NOMO-1 treated with dmso at 0.1 percent for 144 hours (cell line): ENCODE data around the gene PCBP1.
"Not testable (repeated sequence)": the region's sequence is repeated elsewhere in the genome, so short reads cannot be mapped to it uniquely, and the experiment has no call there.

ENCODE experiments used
- DNase-seq: peaks from one replicate; lab custom pipeline; 2025; ENCODE audit not compliant: unreplicated experiment; lab: John Stamatoyannopoulos, UW

Gene PCBP1

DNA sequence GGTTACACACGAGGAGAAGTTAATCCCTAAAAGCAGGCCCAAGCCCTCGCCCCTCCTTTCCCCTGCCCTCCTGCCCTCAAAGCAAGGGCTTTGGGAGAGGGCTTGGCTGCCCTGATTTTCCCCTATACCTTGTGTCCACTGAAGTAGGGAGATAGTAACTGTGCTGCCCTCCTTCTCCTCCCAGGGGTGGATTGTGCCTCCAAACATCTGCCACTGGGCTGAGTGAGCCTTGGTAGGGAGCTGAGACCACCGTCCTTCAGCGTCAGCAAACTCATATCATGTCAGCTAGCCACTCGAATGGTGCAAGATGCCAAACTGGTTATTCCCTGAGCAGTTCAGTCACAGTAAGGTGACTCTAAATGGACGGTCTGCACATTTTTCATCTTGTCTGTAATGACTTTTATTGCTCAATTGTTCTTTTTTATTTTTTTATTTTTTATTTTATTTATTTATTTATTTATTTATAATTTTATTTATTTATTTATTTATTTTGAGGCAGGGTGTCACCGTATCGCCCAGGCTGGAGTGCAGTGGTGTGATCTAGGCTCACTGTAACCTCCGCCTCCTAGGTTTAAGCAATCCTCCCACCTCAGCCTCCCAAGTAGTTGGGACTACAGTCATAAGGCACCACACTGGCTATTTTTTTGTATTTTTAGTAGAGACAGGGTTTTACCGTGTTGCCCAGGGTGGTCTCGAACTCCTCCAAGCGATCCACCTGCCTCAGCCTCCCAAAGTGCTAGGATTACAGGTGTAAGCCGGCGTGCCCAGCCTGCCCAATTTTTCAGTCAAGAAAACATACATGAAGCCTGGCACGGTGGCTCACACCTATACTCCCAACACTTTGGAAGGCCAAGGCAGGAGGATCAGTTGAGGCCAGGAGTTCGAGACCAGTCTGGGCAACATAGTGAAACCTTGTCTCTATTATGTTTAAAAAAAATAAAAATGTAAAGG is 8.7 kb downstream of the PCBP1 start:
- DNase-seq = no peak

DNA sequence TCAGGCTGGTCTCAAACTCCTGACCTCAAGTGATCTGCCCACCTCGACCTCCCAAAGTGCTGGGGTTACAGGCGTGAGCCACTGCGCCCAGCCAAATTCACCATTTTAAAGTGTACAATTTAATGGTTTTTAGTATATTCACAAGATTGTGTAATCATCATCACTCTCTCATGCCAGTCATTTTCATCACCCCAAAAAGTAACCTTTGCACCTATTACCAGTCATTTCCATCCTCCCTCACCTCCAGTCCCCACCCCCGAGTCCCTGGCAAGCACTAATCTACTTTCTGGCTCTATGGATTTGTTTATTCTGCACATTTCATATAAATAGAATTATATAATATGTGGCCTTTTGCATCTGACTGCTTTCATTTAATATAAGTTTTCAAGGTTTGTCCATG is 10.8 kb downstream of the PCBP1 start:
- no peak for DNase-seq

- no peak for DNase-seq
Observed at GRCh38 chr2:70099270-70099669, 12.0 kb downstream of the PCBP1 start.

- no peak for DNase-seq
Observed at GRCh38 chr2:70101174-70101573, 13.9 kb downstream of the PCBP1 start.

DNA sequence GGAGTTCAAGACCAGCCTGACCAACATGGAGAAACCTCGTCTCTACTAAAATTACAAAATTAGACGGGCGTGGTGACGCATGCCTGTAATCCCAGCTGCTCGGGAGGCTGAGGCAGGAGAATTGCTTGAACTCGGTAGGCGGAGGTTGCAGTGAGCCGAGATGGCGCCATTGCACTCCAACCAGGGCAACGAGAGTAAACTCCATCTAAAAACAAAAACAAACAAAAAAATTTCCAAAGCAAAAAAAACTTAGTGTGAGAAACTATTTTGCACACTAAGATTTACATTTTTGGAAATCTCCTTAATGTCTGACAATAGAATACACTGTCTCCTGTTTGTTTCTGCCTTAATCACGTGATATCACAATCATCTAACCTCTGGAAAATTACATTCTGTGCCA is 14.4 kb downstream of the PCBP1 start:
- not testable (repeated sequence) for DNase-seq

- not testable (repeated sequence) for DNase-seq
Observed at GRCh38 chr2:70102323-70102905, 15.1 kb downstream of the PCBP1 start.

GRCh38 chr2:70103531-70104061 is 16.3 kb downstream of the PCBP1 start:
- DNase-seq = no peak

GRCh38 chr2:70104231-70105111 is 17.2 kb downstream of the PCBP1 start:
- peak; percentile 80 for DNase-seq

DNA sequence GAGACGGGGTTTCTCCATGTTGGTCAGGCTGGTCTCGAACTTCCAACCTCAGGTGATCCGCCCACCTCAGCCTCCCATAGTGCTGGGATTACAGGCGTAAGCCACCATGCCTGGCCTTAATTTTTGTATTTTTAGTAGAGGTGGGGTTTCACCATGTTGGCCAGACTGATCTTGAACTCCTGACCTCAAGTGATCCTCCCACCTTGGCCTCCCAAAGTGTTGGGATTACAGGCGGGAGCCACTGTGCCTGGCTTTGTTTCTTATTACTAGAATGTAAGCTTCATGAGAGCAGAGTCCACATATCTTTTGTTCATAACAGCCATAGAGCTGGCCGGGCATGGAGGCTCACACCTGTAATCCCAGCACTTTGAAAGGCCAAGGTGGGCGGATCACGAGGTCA is 18.9 kb downstream of the PCBP1 start:
- DNase-seq = not testable (repeated sequence)

GRCh38 chr2:70110397-70110796 is 23.1 kb downstream of the PCBP1 start:
- not testable (repeated sequence) for DNase-seq

GRCh38 chr2:70111752-70112591 is 24.7 kb downstream of the PCBP1 start:
- DNase-seq = no peak

DNA sequence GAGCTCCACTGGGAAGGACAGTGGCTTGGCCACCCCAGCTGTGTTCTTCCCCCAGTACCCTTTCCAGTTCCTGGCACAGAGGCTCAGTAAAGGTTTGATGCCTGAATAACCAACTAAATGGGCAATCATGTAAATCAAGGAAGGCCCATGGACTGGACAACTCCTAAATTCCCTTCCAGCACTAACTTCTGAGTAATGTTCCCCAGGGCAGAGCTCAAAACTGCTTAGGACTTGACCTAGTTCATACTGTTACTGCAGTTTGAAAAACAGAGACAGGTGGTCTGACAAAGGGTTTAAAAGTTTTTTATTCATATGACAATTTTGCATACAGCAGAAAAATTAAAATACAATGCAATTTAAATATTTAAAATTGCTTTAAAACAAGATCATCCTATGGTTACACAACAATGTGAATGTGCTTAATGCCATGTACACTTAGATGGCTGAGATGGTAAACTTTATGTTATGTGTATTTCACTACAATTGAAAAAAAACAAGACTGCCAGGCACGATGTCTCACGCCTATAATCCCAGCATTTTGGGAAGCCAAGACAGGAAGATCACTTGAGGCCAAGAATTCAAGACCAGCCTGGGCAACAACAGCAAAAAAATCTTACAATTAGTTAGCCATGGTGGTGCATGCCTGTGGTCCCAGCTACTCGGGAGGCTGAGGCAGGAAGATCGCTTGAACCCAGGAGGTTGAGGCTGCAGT is 26.2 kb downstream of the PCBP1 start:
- no peak for DNase-seq

GRCh38 chr2:70115646-70116442 is 28.6 kb downstream of the PCBP1 start:
- no peak for DNase-seq

GRCh38 chr2:70116936-70117552 is 29.8 kb downstream of the PCBP1 start:
- DNase-seq = no peak

DNA sequence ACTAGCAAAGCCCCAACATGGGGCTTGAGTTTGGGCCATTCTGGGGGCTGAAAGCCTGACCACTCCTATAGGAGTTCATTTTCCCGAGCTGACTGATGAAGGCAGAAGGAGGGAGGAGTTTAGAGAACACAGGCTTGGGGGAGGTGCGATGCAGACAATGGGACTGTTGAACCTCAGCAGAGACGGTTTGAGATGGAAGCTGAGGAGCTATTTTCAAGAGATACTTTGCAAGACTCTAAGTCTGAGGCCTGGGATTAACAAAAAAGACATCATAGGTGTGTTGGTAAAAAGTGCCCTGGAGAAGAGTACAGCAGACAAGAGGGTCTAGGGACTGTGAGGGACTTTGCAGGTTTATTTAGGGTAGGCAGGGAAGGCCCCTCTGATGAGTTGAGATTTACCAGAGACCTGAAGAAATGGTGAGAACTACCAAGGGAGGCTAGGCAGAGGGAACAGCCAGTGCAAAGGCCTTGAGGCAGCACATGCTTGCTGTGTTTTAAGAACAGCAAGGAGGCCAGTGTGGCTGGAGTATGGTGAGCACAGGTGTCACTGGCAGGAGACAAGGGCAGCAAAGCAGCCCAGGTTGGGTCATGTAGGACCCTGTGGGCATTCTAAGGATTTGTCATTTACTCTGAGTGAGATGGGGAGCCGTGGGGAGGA is 31.6 kb downstream of the PCBP1 start:
- DNase-seq = no peak

GRCh38 chr2:70121627-70122372 is 34.5 kb downstream of the PCBP1 start:
- DNase-seq = no peak

GRCh38 chr2:70122470-70122869 is 35.2 kb downstream of the PCBP1 start:
- DNase-seq = no peak
